Neural crest cell (in vitro differentiated cells): ENCODE measurements around the gene CELSR2. TPM values are rescaled to one million over a fixed set of nuclear protein-coding genes. Genes with fewer than 3 reads are reported as not detected.
A peak's percentile ranks its signal among the peaks of the same experiment; 100 is the strongest.
"Not testable (repeated sequence)": the region's sequence is repeated elsewhere in the genome, so short reads cannot be mapped to it uniquely, and the experiment has no call there.

Experiments
- DNase-seq: peaks from one replicate; pipeline ENCODE4 v3.0.0; 2021; ENCODE audit warnings: low read depth, mixed read lengths, low spot score
- H3K27ac Mint-ChIP-seq: one replicate; pipeline ENCODE4 v1.8.0; 2021; ENCODE audit warnings: mild to moderate bottlenecking, mixed read lengths; ENCODE audit not compliant: unreplicated experiment
- H3K27me3 Mint-ChIP-seq: 2 replicates; pipeline ENCODE4 v1.8.0; 2021; ENCODE audit warnings: low read depth, mild to moderate bottlenecking, mixed read lengths
- H3K36me3 Mint-ChIP-seq: 2 replicates; pipeline ENCODE4 v1.8.0; 2021; ENCODE audit warnings: low read depth, mild to moderate bottlenecking, mixed read lengths
- H3K4me1 Mint-ChIP-seq: 2 replicates; pipeline ENCODE4 v1.8.0; 2021; ENCODE audit warnings: mixed read lengths
- H3K4me3 Mint-ChIP-seq: one replicate; pipeline ENCODE4 v1.8.0; 2021; ENCODE audit warnings: mild to moderate bottlenecking, mixed read lengths
- H3K9me3 Mint-ChIP-seq: 2 replicates; pipeline ENCODE4 v1.8.0; 2021; ENCODE audit warnings: mixed read lengths
- CTCF ChIP-seq: fragments of 200-600 bp; sonication (generic); conservative IDR thresholded peaks from 2 replicates; pipeline ENCODE4 v1.5.0; 2021; ENCODE audit warnings: antibody characterized with exemption, mild to moderate bottlenecking
- total RNA-seq: library from RNA; stranded (reverse); gene quantifications from 2 replicates; pipeline ENCODE4 v1.2.1, GENCODE V29; 2021

Gene CELSR2
- total RNA-seq, 1 donor from 2014 or later: 97.1 TPM

GRCh38 chr1:109213824-109214693, 35.3 kb upstream of the CELSR2 start, which contains the start of gene SARS1:
TSS of gene SARS1 (plus strand) at chr1:109213918. CDS start at chr1:109213993, 75 bp downstream.
- TF ChIP-seq CTCF: no peak
- peaks cover 3% of the 10 kb centered on the region for H3K27me3 Mint-ChIP-seq
- peaks cover 32% of the 10 kb centered on the region for H3K4me1 Mint-ChIP-seq
- peak within 1 kb of the TSS; percentile 90 for H3K4me3 Mint-ChIP-seq
- H3K9me3 Mint-ChIP-seq: no peaks in the 10 kb centered on the region
- peak; percentile 85 for DNase-seq
- H3K27ac Mint-ChIP-seq: peak within 1 kb of the TSS; percentile 95
- peaks cover 7% of the 10 kb centered on the region for H3K36me3 Mint-ChIP-seq

DNA sequence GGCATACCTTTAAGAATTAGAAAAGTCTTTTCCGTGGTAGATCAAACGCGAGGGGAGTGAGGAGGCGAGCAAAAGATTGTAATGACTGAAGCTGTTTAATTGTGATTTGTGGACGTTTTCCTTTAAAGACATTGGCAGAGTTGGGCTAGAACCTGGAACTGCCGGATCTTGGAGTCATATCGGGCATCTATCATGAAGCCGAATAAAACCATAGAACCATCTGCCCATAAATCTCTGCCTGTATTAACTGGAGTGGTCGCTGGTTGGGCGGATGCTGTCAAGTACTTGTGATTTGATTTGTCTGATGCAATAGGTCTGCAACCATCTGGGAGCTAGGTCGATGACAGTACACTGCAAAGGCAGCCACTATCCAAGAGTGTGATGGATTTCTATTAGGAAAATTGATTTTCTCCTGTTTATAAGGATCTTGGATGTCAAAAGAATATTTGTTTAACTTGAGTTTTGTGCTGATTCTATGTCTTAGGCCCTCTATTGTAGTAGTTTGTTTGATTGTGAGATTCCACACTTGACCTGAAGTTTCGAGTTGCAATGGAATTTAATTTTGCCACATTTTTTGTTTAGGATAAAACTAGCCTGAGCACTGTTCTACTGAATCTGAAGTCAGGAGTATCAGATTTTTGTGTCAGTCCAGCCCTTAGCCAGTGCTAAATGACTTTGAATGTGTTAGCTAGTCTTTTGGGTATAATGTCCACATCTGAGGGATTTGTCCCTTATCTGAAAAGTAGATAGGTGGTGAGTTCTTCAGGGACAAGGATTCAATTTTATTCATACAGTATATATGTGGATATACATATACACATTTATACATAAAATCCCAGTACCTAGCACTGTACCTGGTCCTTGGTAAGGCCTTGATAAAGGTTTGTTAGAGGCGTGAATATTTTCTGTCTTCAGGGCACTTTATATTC, 34.4 kb upstream of the CELSR2 start:
- DNase-seq: no peak
- no peaks in the 10 kb centered on the region for H3K27me3 Mint-ChIP-seq
- no peaks in the 10 kb centered on the region for H3K9me3 Mint-ChIP-seq
- peaks cover 32% of the 10 kb centered on the region for H3K4me1 Mint-ChIP-seq
- peak overlapping the region; percentile 90 for H3K4me3 Mint-ChIP-seq
- no peak for TF ChIP-seq CTCF
- peaks cover 7% of the 10 kb centered on the region for H3K36me3 Mint-ChIP-seq
- peak overlapping the region; percentile 95 for H3K27ac Mint-ChIP-seq

GRCh38 chr1:109216662-109217061, 32.7 kb upstream of the CELSR2 start:
- Mint-ChIP-seq H3K27ac (no peak overlapping the region), H3K4me1 (peaks cover 41% of the 10 kb centered on the region), H3K9me3 (no peaks in the 10 kb centered on the region), H3K27me3 (no peaks in the 10 kb centered on the region), H3K4me3 (peak overlapping the region; percentile 90), H3K36me3 (peaks cover 13% of the 10 kb centered on the region)
- no peak for DNase-seq
- TF ChIP-seq CTCF: no peak

DNA sequence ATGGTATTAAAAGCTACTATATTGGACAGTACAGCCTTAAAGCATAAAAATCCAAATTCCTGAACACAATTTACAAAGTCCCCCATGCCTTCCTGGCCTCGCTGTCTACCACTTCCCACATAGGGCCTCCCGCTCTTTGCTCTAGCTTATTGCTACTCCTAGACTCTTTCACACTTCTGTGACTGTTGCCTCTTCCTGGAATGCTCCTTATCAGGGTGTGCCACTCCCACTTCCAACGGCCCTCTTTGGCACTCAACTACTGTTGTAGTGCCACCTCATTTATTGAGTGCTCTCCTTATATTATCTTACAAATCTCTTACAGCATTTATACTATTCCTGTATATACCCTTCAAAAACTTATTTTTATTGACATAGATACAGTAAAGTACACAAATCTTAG, 30.8 kb upstream of the CELSR2 start:
- H3K9me3 Mint-ChIP-seq: no peaks in the 10 kb centered on the region
- peaks cover 19% of the 10 kb centered on the region for H3K36me3 Mint-ChIP-seq
- peaks cover 46% of the 10 kb centered on the region for H3K4me1 Mint-ChIP-seq
- TF ChIP-seq CTCF: no peak
- no peak for DNase-seq
- peak overlapping the region; percentile 31 for H3K4me3 Mint-ChIP-seq
- no peak overlapping the region for H3K27ac Mint-ChIP-seq
- H3K27me3 Mint-ChIP-seq: no peaks in the 10 kb centered on the region

DNA sequence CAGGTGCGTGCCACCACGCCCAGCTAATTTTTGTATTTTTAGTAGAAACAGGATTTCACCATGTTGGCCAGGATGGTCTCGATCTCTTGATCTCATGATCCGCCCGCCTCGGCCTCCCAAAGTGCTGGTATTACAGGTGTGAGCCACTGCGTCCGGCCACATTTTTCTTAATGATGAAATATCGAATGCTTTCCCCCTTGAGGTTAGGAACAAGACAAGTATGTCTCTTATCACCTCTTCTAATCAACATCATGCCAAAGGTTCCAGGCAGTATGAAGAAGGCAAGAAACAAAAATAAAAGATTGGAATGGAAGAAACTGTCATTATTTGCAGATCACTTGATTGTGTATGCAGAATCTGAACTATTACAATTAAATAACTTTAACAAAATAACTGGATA, 28.1 kb upstream of the CELSR2 start:
- not testable (repeated sequence) for H3K27ac Mint-ChIP-seq, H3K27me3 Mint-ChIP-seq, DNase-seq, H3K9me3 Mint-ChIP-seq
- Mint-ChIP-seq H3K36me3 (peaks cover 21% of the 10 kb centered on the region), H3K4me1 (peaks cover 39% of the 10 kb centered on the region), H3K4me3 (peak overlapping the region; percentile 31)
